Kidney tubule cell (primary cell): ENCODE data around the gene INS.

ENCODE experiments used
- DNase-seq: peaks from one replicate; pipeline ENCODE4 v3.0.0-alpha.2; 2018; ENCODE audit warnings: low spot score

INS gene

GRCh38 chr11:2115308-2115707 is 45.7 kb downstream of the INS start:
- no peak for DNase-seq

- DNase-seq, result no peak
Observed at GRCh38 chr11:2114430-2115241, 46.4 kb downstream of the INS start.

GRCh38 chr11:2113776-2114175 is 47.2 kb downstream of the INS start:
- DNase-seq, result no peak

- DNase-seq, result no peak
Observed at GRCh38 chr11:2110521-2110920, 50.5 kb downstream of the INS start.
